GM23248 (cell line): Measurements from ENCODE around the gene CLDN4. TPM values are rescaled to one million over a fixed set of nuclear protein-coding genes. Genes with fewer than 3 reads are reported as not detected.

Experiments
- DNase-seq: peaks from one replicate; pipeline ENCODE4 v3.0.0-alpha.2; 2015
- H2AFZ ChIP-seq: fragments of 200-600 bp; sonication (generic); 2 replicates; pipeline ENCODE4 v1.6.1; 2016; ENCODE audit warnings: antibody characterized with exemption
- H3F3A ChIP-seq: fragments of 200-600 bp; sonication (generic); 2 replicates; pipeline ENCODE4 v1.6.1; 2016; ENCODE audit warnings: mild to moderate bottlenecking, antibody characterized with exemption, mixed run types; ENCODE audit not compliant: insufficient read depth
- H3K27ac ChIP-seq: fragments of 200-600 bp; sonication (generic); 2 replicates; pipeline ENCODE4 v1.5.1; 2016; ENCODE audit warnings: mild to moderate bottlenecking
- H3K27me3 ChIP-seq: fragments of 200-600 bp; sonication (generic); replicated peaks from 2 replicates; pipeline ENCODE4 v1.6.1; 2016; ENCODE audit warnings: mild to moderate bottlenecking; ENCODE audit not compliant: insufficient read depth
- H3K36me3 ChIP-seq: fragments of 200-600 bp; sonication (generic); 2 replicates; pipeline ENCODE4 v1.6.1; 2016; ENCODE audit warnings: low read depth, mild to moderate bottlenecking
- H3K4me1 ChIP-seq: fragments of 200-600 bp; sonication (generic); 2 replicates; pipeline ENCODE4 v1.6.1; 2016; ENCODE audit warnings: mild to moderate bottlenecking; ENCODE audit not compliant: insufficient read depth
- H3K4me2 ChIP-seq: fragments of 200-600 bp; sonication (generic); one replicate; pipeline ENCODE4 v1.6.1; 2016; ENCODE audit warnings: mild to moderate bottlenecking; ENCODE audit not compliant: unreplicated experiment
- H3K4me3 ChIP-seq: fragments of 200-600 bp; sonication (generic); 2 replicates; pipeline ENCODE4 v1.5.1; 2016; ENCODE audit warnings: mild to moderate bottlenecking
- H3K79me2 ChIP-seq: fragments of 200-600 bp; sonication (generic); 2 replicates; pipeline ENCODE4 v1.6.1; 2016; ENCODE audit warnings: mild to moderate bottlenecking; ENCODE audit not compliant: insufficient read depth
- H3K9ac ChIP-seq: fragments of 200-600 bp; sonication (generic); 2 replicates; pipeline ENCODE4 v1.6.1; 2016; ENCODE audit warnings: mild to moderate bottlenecking
- H3K9me2 ChIP-seq: fragments of 200-600 bp; sonication (generic); 2 replicates; pipeline ENCODE4 v1.6.1; 2016; ENCODE audit warnings: mixed run types, mild to moderate bottlenecking, moderate library complexity; ENCODE audit not compliant: insufficient read depth
- H3K9me3 ChIP-seq: fragments of 200-600 bp; sonication (generic); one replicate; pipeline ENCODE4 v1.6.1; 2017; ENCODE audit warnings: low read depth
- H4K20me1 ChIP-seq: fragments of 200-600 bp; sonication (generic); 2 replicates; pipeline ENCODE4 v1.6.0; 2016; ENCODE audit not compliant: insufficient read depth
- EZH2 ChIP-seq: fragments of 200-600 bp; sonication (generic); IDR thresholded peaks from 2 replicates; pipeline ENCODE4 v1.6.1; 2018; ENCODE audit warnings: antibody characterized with exemption, mild to moderate bottlenecking; ENCODE audit not compliant: insufficient read depth, poor library complexity, severe bottlenecking
- EZH2phosphoT487 ChIP-seq: fragments of 200-600 bp; sonication (generic); IDR thresholded peaks from 2 replicates; pipeline ENCODE4 v1.6.1; 2018; ENCODE audit warnings: antibody characterized with exemption, moderate library complexity, mild to moderate bottlenecking, low read depth; ENCODE audit not compliant: insufficient read depth
- WGBS, 2 experiments: methylation state at CpG; one replicate each; pipeline ENCODE4 v1.1.6; 2015 to 2017; ENCODE audit warnings: low lambda C conversion rate in 2 of 2, low coverage in 1 of 2; ENCODE audit errors: missing lambda C conversion rate in 2 of 2; 5-methylcytosine and 5-hydroxymethylcytosine counted together
- in situ Hi-C: fragments of 300-500 bp; cut with MboI; formaldehyde crosslinking; loops from 2 replicates; pipeline ENCODE4 v1.15.0; 2020
- polyA plus RNA-seq: library from polyadenylated mRNA; unstranded; fragments of >200 nt; fragmentation: Nextera tagmentation; extraction: Ambion mirVana; gene quantifications from 2 replicates; pipeline ENCODE4 v1.2.1, GENCODE V29; 2016
- total RNA-seq: library from RNA; depleted of rRNA; stranded (reverse); fragments of >200 nt; shearing (Covaris generic); gene quantifications from 2 replicates; pipeline ENCODE4 v1.2.3, GENCODE V29; 2014

CLDN4 gene
- total and polyA plus RNA-seq, 2 experiments from 2014 or later, result 0.10 TPM; not detected in 1

GRCh38 chr7:73831584-73831833 lies 713 bp downstream of the CLDN4 start:
- no peak overlapping the region for H3K27ac ChIP-seq
- H3K9me3 ChIP-seq, result no peaks in the 10 kb centered on the region
- no peak overlapping the region for H3K9ac ChIP-seq
- H3K79me2 ChIP-seq, result no peaks in the 10 kb centered on the region
- H3K36me3 ChIP-seq, result no peaks in the 10 kb centered on the region
- 87 to 88% methylated on average over 10 to 15 of the region's 16 CpGs for WGBS, 2 experiments
- H3K27me3 ChIP-seq, result no peaks in the 10 kb centered on the region
- no peaks in the 10 kb centered on the region for H3F3A ChIP-seq
- in situ Hi-C loops, result no loop called here
- DNase-seq, result no peak
- H3K4me1 ChIP-seq, result no peaks in the 10 kb centered on the region
- no peaks in the 10 kb centered on the region for H3K9me2 ChIP-seq
- TF ChIP-seq EZH2phosphoT487 (no peak), EZH2 (no peak)
- H2AFZ ChIP-seq, result no peak overlapping the region
- no peak overlapping the region for H3K4me2 ChIP-seq
- H3K4me3 ChIP-seq, result no peak overlapping the region
- H4K20me1 ChIP-seq, result no peaks in the 10 kb centered on the region

- Histone ChIP-seq H3K27ac (no peak overlapping the region), H3K36me3 (no peaks in the 10 kb centered on the region), H3K4me2 (no peak overlapping the region), H4K20me1 (no peaks in the 10 kb centered on the region), H3K9me2 (no peaks in the 10 kb centered on the region), H3K9me3 (no peaks in the 10 kb centered on the region), H3K27me3 (no peaks in the 10 kb centered on the region), H3K9ac (no peak overlapping the region), H3K79me2 (no peaks in the 10 kb centered on the region), H3K4me1 (no peaks in the 10 kb centered on the region), H3K4me3 (no peak overlapping the region), H2AFZ (no peak overlapping the region), H3F3A (no peaks in the 10 kb centered on the region)
- 45 to 47% methylated on average over 15 to 16 of the region's 16 CpGs for WGBS, 2 experiments
- TF ChIP-seq EZH2phosphoT487 (no peak), EZH2 (no peak)
- no peak for DNase-seq
- in situ Hi-C loops, result no loop called here
These were observed 1.2 kb downstream of the CLDN4 start for GRCh38 chr7:73831834-73832651.

- Histone ChIP-seq H3K4me2 (no peak overlapping the region), H3K4me1 (no peaks in the 10 kb centered on the region), H3K9ac (no peak overlapping the region), H3K27ac (no peak overlapping the region), H2AFZ (no peak overlapping the region), H3K4me3 (no peak overlapping the region), H3K36me3 (no peaks in the 10 kb centered on the region), H3K9me2 (no peaks in the 10 kb centered on the region), H3K79me2 (no peaks in the 10 kb centered on the region), H3F3A (no peaks in the 10 kb centered on the region), H3K9me3 (no peaks in the 10 kb centered on the region), H3K27me3 (no peaks in the 10 kb centered on the region), H4K20me1 (no peaks in the 10 kb centered on the region)
- no peak for TF ChIP-seq EZH2
- no peak for TF ChIP-seq EZH2phosphoT487
- no peak for DNase-seq
- 70 to 89% methylated on average over 9 to 13 of the region's 13 CpGs for WGBS, 2 experiments
- in situ Hi-C loops, result no loop called here
These were observed 2.0 kb downstream of the CLDN4 start for GRCh38 chr7:73832806-73833205.

GRCh38 chr7:73833251-73833919 lies 2.6 kb downstream of the CLDN4 start:
- no peak for DNase-seq
- no peaks in the 10 kb centered on the region for H3K79me2 ChIP-seq
- no peaks in the 10 kb centered on the region for H3K27me3 ChIP-seq
- 53% methylated on average over 13 of the region's 13 CpGs for WGBS, 2 experiments
- H3K4me1 ChIP-seq, result no peaks in the 10 kb centered on the region
- no peaks in the 10 kb centered on the region for H3K9me2 ChIP-seq
- H2AFZ ChIP-seq, result no peak overlapping the region
- no peaks in the 10 kb centered on the region for H4K20me1 ChIP-seq
- no peaks in the 10 kb centered on the region for H3K36me3 ChIP-seq
- H3K9ac ChIP-seq, result no peak overlapping the region
- no peaks in the 10 kb centered on the region for H3K9me3 ChIP-seq
- H3K4me3 ChIP-seq, result no peak overlapping the region
- in situ Hi-C loops, result no loop called here
- no peak overlapping the region for H3K4me2 ChIP-seq
- no peak overlapping the region for H3K27ac ChIP-seq
- H3F3A ChIP-seq, result no peaks in the 10 kb centered on the region
- TF ChIP-seq EZH2, result no peak
- TF ChIP-seq EZH2phosphoT487, result no peak
